Activated gamma-delta T cell (primary cell): Measurements from ENCODE around the gene ATP9B.

ENCODE experiments used
- DNase-seq: peaks from one replicate; lab custom pipeline; 2025; lab: John Stamatoyannopoulos, UW

Gene ATP9B

GRCh38 chr18:79197531-79197930 is 128.3 kb downstream of the ATP9B start:
- DNase-seq, result no peak

GRCh38 chr18:79199691-79200374 is 130.6 kb downstream of the ATP9B start:
- no peak for DNase-seq

- no peak for DNase-seq
These were observed 131.5 kb downstream of the ATP9B start for GRCh38 chr18:79200546-79201268.

- DNase-seq, result no peak
These were observed 133.9 kb downstream of the ATP9B start for GRCh38 chr18:79203017-79203605.

GRCh38 chr18:79204889-79205807 is 136.0 kb downstream of the ATP9B start:
- DNase-seq, result no peak

- no peak for DNase-seq
These were observed 137.2 kb downstream of the ATP9B start for GRCh38 chr18:79206444-79206843.

GRCh38 chr18:79208906-79209305 is 139.7 kb downstream of the ATP9B start:
- DNase-seq, result no peak

GRCh38 chr18:79210002-79210910 is 141.1 kb downstream of the ATP9B start:
- DNase-seq, result no peak

- DNase-seq, result no peak
These were observed 142.7 kb downstream of the ATP9B start for GRCh38 chr18:79211844-79212243.

GRCh38 chr18:79214056-79214455 is 144.9 kb downstream of the ATP9B start:
- DNase-seq, result no peak

- DNase-seq, result no peak
These were observed 147.0 kb downstream of the ATP9B start for GRCh38 chr18:79216176-79216575.

- DNase-seq, result no peak
These were observed 148.9 kb downstream of the ATP9B start for GRCh38 chr18:79217979-79218604.

- no peak for DNase-seq
These were observed 149.5 kb downstream of the ATP9B start for GRCh38 chr18:79218605-79219190.

- DNase-seq, result no peak
These were observed 151.9 kb downstream of the ATP9B start for GRCh38 chr18:79221136-79221535.

- no peak for DNase-seq
These were observed 153.6 kb downstream of the ATP9B start for GRCh38 chr18:79222790-79223189.

GRCh38 chr18:79223431-79223830 is 154.2 kb downstream of the ATP9B start:
- DNase-seq, result no peak

GRCh38 chr18:79224381-79224780 is 155.2 kb downstream of the ATP9B start:
- DNase-seq, result no peak

- DNase-seq, result no peak
These were observed 158.4 kb downstream of the ATP9B start for GRCh38 chr18:79227621-79228020.

GRCh38 chr18:79229431-79229830 is 160.2 kb downstream of the ATP9B start:
- DNase-seq, result no peak

- no peak for DNase-seq
These were observed 165.2 kb downstream of the ATP9B start for GRCh38 chr18:79234438-79234837.
